Measurements from ENCODE around the gene C20orf202.

C20orf202 gene

DNA sequence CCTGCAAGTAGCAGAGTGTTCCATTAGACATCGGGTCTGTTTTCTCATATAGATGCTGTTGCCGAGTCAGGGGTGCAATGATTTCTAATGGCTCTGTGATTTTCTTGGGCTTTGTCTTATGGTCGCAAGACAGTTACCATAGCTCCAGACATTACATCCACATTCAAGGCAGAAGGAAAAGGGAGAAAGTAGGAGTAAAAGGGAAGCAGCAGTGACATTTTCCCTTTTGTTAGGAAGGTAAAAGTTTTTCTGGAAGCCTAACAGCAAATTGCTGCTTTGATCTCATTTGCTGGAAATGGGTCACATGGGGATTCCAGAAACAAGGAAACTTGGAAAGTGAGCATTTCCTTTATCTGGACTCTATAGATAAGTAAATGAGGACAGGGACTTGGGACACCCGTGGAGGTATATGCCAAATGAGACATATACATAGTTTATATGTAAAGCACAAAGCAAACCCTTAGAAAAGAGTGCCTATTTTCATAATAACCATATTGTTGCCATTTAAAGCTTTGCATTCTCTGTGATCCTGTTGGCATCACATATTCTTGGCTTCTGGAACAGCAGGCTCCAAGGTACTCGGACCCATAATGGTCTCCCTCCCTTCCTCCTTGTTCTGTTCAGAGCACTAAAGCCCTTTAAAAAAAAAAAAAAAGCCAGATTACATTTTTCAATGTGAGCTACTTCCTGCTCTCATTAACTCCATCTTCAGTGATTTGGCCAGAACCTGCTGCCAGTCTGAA, at the start of gene C20orf202:
C20orf202 (plus strand) TSS at position 693 of the 743 bp plus-strand sequence. CDS start 132 bp downstream, outside the sequence.
- DNase-seq: no peak

DNA sequence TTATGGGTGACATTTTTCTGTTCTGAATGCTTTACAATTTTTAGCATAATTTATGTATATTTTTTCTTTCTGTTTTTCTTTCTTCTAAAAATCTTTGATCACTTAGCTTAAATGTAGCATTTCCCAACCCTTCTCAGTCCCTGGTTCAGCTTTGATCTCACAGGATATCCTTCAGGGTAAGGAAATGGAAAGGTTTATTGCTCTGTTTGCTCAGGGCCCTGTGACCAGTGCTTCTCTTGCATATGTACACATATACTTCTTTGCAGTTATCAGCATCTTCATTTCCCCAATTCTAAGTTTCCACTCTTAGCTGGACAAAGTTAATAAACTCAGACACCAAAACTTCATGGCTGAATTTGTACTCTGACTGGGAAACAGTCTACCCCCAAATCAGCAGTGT, 49.0 kb upstream of the C20orf202 start:
- no peak for DNase-seq

DNA sequence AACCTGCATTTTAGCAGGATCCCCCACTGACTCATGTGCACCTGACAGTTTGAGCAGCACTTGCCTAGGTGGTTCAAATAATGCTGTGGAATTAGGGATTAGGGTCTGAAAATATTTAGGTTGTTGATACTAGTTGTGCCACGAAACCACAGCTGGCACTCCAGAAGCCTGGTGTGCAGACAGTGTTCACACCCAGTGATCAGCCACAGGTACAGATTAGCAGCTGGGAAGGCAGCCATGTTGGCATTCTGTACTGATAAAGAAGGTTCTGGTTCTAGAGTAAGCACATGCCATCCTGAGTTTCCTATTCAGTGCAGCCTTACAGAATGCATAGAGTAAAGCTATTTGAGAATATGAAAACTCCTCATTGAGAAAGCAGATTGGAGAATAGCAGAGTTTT, 48.6 kb upstream of the C20orf202 start:
- DNase-seq: no peak

DNA sequence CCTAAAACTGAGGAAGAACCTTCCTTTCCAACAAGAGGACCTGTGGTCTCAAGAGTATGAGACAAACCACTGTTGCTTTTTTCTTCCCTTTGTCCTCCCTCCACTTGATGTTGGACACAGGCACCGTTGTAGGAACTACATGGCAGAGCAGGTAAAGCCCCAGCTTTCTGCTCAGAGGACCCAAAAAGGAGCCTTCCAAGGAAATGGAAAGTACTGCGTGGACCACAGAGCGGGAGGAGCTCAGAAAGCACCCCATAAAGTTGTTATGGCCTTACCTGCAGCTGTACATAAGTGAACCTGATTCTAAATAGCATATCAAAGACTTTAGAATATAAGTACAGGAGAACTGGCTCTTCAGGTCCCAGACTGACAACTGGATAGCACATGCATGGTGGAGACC, 47.9 kb upstream of the C20orf202 start:
- no peak for DNase-seq

DNA sequence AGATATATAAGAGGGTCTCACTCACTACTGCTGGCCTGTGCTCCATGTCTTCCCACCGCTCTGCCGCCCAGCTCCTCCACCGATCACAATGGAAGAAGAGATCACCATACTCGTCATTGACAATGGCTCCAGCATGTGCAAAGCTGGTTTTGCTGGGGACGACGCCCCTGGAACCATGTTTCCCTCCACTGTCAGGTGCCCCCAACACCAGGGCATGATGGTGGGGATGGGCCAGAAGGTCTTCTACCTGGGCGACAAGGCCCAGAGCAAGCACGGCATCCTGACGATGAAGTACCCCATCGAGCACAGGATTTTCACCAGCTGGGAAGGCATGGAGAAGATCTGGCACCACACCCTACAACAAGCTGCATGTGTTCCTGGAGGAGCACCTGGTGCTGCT, 42.8 kb upstream of the C20orf202 start:
- DNase-seq: no peak

DNA sequence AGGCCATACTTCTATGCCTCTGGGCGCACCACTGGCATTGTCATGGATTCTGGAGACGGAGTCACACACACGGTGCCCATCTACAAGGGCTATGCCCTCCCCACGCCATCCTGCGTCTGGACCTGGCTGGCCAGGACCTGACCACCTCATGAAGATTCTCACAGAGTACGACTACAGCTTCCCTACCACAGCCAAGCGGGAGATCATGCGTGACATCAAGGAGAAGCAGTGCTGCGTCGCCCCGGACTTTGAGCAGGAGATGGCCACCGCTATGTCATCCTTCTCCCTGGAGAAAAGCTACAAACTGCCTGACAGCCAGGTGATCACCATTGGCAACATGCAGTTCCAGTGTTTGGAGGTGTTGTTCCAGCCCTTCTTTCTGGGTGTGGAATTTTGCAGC, 42.3 kb upstream of the C20orf202 start:
- DNase-seq: no peak

DNA sequence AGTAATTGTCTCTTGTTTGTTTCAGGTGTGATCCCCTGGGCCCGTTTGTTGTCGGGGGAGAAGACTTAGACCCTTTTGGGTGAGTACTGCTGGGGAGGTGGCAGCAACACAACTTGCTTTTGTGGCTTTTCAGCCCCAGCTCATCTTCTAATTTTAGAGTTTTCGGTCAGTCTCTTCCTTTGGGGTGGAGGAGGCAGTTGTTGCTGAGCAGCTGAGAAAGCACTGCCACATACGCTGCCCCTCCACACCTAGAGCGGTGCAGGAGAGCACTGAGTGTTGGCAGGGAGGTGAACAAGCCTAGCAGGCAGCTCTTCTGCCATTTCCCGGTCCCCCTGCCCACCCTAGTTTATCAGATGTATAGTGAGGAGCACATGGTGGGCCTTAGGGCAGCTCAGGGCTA, 40.1 kb upstream of the C20orf202 start:
- DNase-seq: no peak

DNA sequence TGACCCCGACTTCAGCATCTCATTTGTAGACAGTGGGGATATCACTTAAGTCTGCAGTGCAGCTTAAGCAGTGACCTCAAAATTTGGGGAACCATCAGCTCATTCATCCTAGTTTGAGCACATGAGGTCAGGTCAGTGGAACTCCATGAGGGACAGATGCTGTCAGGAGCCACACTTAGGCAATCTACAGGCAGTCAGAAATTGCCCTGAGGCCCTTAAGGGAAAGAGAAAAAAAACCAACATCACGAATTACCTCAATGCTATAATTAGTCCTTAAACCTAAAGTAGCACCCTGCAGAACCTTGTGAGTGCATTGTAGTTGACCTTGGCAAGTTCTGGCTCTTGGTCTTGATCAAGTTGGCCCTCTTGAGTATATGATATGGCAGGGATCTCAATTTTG, 39.6 kb upstream of the C20orf202 start:
- no peak for DNase-seq

DNA sequence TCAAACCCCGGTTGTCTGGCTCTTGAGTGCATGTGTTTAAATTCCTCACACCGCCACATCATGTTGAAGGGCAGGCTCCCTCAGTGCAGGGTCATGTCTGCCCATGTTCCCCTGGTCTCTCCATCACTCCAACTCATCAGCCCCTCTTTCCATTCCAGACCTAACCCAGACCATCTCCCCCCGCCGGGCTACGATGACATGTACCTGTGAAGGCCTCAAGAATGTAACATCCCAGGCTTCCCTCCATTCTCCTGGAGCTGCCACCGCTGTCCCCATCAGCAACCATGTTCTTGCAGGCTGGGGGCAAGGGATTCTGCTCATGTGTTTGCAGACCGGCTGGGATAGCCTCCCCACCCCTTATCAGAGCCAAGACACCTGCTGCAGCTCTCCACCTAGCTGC, 38.4 kb upstream of the C20orf202 start:
- no peak for DNase-seq

DNA sequence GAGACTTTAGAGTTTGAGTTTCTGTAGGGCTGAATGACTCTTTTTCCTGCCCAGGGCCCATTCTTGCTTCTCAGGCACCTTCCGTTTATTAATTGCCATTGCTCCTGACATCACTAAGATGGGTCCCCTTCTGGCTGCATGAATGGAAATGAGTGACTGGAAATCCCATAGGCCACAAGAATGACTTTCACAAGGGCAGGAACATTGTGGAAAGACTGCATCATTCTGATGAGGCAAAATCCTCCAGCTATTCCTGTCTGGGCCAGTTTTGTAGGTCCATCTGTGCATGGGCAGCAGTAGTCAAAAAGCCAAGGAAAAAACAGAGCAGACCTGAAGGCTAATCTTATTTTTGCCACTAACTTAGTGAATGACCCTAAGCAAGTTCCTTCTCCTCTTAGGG, 37.7 kb upstream of the C20orf202 start:
- no peak for DNase-seq

DNA sequence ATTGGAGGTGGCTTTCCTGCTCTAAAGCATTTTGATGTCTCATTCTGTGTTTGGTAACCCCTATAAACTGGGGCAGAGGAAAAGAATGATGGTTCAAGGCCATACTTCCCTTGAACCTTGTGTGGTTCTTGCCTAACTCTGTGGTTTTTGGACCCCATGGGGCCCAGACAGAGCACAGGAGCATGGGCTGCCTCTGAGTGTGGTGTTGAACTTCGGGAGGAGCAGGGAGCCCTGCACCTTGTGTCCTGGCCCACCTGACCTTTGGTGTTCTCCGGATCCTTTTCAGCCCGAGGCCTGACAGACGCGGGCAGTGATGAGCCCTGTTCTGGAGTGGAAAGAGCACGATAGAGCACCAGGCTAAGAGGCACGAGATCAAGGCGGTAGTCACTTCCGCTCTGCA, 37.3 kb upstream of the C20orf202 start:
- no peak for DNase-seq

DNA sequence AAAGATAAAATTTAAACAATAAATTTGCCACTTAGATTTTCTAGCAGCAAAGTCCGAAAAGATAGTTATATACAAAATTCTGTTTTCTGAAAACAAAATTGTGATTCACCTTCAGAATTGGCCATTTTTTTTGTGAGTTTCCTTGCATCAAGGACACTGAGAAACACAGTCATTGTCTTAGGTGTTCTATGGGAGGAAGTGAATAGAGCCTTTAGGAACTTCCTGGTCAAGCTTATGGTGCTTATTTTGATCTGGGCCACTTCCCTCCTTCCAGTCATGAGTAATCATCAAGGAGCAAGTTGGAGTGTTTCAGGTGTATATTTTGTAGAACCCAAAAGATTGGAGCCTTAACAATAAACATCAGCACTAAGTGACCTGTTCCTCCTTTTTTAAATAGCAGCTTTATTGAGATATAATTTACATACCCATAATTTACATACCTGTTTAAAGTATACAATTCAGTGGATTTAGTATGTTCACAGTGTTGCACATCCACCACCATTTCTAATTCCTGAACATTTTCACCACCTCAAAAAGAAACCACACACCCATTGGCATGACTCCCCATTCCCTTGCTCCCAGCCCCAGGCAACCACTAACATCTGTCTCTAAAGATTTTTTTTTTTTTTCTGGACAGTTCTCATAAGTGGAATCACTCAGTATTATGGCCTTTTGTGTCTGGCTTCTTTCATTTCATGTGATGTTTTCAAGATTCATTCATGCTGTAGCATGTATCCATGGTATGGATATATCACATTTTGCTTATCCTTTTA, 36.1 kb upstream of the C20orf202 start:
- no peak for DNase-seq

DNA sequence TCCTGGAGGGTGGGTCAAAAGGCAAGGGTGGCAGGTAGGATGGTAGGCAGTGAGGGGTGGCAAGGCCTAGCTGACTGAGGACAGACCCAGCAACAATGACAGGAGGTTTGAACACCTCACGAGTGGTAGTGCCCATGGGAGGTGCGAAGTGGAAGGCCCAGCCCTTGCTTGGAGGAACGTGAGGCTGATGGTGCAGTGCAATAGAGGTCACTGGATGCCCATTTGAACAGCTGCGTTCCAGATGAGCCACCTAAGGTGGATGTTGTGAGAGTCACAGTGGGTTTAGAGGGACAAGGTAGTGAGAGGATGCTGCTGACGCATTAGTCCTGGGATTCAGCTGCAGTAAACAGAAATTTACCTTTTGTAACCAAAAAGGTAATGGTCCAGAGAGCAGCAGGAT, 34.0 kb upstream of the C20orf202 start:
- no peak for DNase-seq

DNA sequence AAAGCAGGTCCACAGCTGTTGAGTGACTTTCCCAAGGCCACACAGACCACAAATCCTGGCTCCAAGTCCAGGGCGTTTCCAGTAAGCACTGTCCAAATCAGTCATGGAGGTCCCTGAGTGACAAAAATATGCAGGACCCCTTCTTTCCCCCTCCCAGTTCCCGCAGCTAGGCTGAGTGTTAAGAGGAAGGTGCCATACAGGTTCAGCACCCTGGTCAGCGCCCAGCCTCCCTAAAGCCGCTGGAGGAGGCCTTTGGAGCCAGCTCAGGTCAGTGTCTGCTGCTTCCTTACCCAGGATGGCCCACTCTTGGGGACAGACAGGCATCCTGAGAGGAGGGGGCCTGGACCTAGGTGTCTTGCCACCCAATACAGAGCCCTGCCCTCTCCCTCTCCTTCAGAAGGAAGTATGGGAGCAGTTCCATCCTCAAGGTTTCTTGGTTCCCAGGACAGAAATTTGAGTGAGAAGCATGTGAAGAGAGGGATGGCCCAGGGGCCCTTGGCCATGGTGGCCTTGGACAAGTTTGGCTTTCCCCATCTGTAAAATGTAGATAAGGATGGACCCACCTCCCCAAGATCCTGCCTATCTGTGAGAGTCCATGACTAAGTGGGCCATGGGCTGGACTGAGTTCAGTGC, 31.7 kb upstream of the C20orf202 start:
- no peak for DNase-seq

DNA sequence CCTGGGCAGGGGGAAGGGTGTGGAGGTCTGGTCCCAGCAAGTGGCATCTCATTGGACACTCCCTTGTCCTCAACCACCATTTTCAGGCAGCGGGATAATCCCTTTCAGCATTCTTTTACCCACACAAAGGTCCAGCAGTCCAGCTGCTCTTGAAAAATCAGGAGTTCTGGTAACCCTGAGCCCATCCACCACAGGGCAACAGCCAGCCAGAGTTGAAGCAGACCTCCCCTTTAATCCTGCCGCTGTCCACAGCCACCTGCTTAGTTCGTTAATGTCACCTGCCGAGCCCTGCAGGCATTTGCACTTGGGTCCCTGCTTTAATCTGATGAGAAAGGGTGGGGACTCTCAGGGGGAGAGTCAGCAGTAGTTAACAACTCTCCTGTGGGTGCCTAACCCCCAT, 29.6 kb upstream of the C20orf202 start:
- DNase-seq: no peak

DNA sequence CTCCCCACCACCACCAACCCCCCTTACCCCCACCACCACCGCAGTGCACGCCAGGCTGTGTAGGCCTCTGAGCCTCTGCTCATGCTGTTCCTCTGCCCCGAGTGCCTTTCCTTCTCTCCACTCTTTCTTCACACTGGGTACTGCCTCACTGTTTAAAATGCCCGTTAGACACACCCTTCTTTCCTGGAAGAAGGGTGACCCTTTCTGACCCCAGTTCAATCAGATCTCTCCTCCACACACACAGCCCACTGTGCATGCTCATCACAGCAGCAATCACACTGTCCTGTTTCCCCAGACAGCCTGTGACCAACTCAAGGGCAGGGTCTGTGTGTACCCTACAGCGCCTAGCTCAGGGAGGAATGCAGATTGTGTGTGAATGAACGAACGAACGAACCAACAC, 28.5 kb upstream of the C20orf202 start:
- DNase-seq: no peak

DNA sequence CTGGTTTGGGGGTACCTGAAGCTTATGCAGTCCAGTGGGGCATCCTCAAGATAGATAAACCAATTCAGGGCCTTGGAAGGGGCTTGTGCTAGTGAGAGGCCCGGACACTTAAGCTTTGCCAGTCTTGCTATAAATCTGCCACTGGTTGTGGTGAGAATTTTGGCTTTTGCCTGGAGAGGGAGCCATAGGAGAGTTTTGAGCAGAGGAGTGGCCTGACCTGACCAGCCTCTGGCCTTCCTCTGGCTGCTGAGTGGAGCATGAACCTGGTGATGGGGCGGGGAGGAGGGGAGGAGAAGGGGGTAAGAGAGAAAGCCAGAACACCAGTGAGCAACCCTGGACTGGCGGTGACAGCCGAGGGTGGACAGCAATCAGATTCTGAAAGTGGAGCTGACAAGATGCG, 25.6 kb upstream of the C20orf202 start:
- no peak for DNase-seq

DNA sequence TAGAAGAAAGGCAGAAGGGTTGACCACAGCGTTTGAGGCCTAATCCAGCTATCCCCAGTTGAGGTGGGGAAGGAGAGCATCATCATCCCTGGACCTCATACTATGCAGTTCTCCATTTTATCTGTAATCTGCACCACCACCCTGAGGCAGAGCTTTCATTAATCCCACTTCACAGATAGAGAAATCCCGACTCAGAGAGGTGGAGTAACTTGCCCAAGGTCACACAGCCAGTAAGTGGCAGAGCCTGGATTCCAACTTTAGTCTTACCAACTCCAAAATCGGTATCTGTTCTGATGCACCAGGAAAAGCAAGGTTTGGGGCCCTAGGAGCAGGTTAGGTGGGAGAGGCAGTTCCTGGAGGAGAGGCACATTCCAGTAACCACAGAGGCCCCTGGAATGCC, 25.2 kb upstream of the C20orf202 start:
- DNase-seq: no peak

DNA sequence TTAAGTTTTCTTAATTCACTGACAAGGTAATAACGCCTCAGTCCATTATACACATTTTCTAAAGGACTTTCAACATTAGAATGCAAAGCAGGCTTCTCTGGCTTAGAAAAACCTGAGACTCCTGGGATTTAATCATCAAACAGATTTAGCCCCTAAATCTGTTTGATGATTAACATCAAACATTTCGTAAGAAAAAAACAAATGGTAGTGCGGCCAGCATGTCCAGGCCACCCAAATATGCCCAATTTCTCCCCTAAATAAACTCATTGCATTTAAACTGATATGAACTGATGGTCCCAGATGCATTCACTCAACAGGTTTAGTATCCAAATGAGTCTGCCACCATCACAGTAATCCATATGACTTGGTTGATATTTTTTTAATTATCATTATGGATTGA, 24.6 kb upstream of the C20orf202 start:
- DNase-seq: no peak

DNA sequence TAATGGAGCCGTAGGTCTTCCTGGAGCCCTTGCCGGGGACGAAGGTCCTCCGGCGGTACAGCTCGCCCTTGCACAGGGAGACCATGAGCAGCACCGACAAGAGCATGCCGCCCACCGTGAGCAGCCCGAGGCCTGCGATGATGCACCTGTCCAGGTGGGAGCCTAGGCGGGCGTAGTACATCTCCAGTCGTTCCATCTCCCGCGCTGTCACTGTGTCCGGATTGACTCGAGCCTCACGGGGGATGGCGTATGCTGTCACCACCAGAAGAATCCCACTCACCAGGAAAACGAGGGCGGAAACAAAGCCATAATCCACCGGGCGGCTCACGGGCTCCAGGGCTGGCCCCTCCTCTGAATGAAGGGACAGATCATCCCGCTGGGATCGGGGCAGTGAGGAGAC, 22.3 kb upstream of the C20orf202 start:
- DNase-seq: no peak

DNA sequence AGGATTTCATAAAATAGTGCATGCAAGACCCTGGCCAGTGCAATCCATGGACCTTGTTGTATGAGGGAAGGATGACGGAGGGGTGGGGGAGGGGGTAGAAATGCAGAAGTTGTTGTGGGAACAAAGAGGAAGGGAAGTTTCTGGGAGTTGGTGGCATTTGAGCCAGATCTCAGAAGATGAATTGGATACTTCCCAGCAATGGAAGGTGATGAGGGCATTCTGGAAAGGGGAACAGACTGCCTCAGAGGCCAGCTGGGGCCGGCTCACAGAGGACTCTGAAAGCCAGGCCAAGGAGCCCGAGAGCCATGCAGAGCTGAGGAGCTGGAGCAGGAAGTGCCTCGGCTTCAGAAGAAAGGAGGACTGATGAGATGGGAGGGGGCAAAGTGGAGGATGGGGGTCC, 21.1 kb upstream of the C20orf202 start:
- DNase-seq: no peak

DNA sequence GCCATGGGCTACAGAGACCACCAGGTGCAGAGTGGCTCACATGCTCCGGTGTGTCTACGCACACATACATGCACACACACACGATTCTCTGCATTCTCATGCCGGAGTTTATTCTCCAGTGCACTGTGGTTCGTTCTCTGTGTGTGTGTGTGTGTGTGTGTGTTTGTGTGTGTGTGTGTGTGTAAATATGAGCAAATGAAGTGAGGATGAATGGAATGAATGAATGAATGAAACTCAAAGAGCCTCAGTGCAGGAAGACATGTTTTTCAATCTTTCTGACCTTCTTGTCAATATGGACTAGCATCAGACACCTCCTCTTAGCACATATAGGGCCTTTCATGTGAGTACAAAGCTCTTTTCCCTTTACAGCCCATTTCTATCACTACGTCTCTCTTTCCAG, 20.1 kb upstream of the C20orf202 start:
- DNase-seq: no peak

DNA sequence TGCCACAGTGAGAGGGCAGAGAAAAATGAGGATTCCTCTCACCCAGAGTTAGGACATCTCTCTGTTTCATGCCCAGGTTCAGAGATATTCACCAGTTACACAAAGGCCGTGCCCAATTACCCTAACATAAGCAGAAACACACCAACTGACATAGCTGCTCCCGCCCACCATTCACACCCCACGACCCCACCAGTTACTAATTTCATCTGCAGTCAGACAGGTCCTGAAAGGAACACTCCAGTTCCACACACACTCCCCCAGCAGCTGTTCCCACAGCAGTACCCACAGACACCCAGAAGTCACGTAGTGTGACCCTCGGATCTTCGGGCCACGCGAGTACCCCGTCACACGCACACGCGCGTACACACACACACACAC, 19.0 kb upstream of the C20orf202 start:
- DNase-seq: no peak

DNA sequence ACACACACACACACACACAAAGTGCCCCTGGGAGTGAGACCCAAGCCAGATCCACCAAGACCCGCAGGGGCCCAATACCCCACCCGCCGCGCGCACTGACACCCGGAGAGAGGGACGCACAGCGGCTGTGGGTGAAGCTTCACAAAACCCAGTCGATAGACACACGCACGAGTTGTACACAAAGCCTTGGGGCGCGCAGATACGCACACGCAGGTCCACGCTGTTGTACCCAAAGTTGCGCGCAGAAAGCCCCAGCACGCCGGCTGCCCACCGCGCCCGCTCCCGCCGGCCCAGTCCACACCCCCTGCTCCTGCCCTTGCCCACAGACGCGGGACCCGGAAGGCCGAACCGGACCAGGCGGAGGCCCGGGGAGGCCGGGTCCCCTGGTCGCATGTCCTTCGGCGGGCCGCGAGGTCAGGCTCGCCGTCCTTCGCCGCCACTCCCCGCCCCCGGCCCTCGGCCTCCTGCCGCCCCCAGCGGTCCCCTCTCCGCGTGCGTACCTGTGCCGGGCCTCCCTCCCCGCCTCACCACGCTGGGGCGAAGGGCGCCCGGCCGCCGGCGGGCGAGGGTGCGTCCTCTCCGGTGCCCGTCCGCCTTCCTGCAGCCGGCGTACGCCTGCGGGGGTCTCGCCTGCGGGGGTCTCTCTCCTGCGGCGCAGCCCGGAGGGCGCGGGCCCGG, 18.5 kb upstream of the C20orf202 start, which contains the start of gene TMEM74B:
TMEM74B (minus strand) TSS at position 344 of the 678 bp plus-strand sequence. CDS start 1,180 bp downstream, outside the sequence.
- DNase-seq: no peak
